ENCODE data around the gene ZNF830.
"Not testable (repeated sequence)": the region's sequence is repeated elsewhere in the genome, so short reads cannot be mapped to it uniquely, and the experiment has no call there.

Gene ZNF830, protein sequence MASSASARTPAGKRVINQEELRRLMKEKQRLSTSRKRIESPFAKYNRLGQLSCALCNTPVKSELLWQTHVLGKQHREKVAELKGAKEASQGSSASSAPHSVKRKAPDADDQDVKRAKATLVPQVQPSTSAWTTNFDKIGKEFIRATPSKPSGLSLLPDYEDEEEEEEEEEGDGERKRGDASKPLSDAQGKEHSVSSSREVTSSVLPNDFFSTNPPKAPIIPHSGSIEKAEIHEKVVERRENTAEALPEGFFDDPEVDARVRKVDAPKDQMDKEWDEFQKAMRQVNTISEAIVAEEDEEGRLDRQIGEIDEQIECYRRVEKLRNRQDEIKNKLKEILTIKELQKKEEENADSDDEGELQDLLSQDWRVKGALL
- 29.2 to 40.3 (median 34.7) reads per million in 9 experiments for total RNA-seq

- Mint-ChIP-seq H3K27me3 (peaks cover 0 to 6% of the 10 kb centered on the region in 2 donors), H3K4me3 (peak within 1 kb of the TSS; percentile 90 to 96), H3K4me1 (ENCODE audit: low read depth in 2 of 2) (peaks cover 20 to 25% of the 10 kb centered on the region in 2 donors), H3K27ac (peak within 1 kb of the TSS; percentile 97 to 98), H3K36me3 (ENCODE audit: insufficient read depth) (peaks cover 40% of the 10 kb centered on the region), H3K9me3 (peaks cover 0 to 10% of the 10 kb centered on the region in 2 donors)
- peak; percentile 84 to 88 (median 87) for DNase-seq
- peak; percentile 94 for ATAC-seq (replicated peaks)
These were observed at the start of gene ZNF830, which contains the start of gene CCT6B for GRCh38 chr17:34961093-34961911. TSS of gene ZNF830 (plus strand) at chr17:34961540. CDS start at chr17:34961567, 27 bp downstream. TSS of gene CCT6B (minus strand) at chr17:34961460. CDS start at chr17:34961393, 67 bp downstream.

- Mint-ChIP-seq H3K9me3 (no peaks in the 10 kb centered on the region), H3K36me3 (ENCODE audit: insufficient read depth) (no peaks in the 10 kb centered on the region), H3K27ac (no peak overlapping the region), H3K4me3 (no peak overlapping the region), H3K27me3 (peaks cover 11 to 30% of the 10 kb centered on the region in 2 donors), H3K4me1 (ENCODE audit: low read depth in 2 of 2) (no peaks in the 10 kb centered on the region)
- ATAC-seq (replicated peaks) (no peak), DNase-seq (no peak)
These were observed 48.3 kb upstream of the ZNF830 start for GRCh38 chr17:34913001-34913400.

DNA sequence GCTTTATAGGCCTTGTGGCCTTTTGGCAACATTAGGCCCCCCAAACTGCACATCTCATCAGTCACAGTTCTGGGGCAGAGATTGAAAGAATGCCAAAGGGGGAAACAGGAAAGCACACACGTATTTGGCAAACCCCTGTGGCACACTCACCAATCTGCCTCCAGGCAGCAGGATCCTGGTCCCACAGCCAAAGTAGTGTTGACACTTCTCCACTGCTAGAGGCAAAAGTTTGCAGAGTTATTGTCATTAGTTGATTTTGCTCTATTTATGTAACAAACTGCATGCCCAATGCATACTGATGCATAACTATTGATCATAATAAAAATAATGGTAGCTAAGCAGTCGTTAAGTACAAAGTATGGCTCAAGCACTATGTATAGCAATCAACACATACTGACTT, 45.2 kb upstream of the ZNF830 start:
- ATAC-seq (replicated peaks) (no peak), DNase-seq (no peak)
- no peaks in the 10 kb centered on the region for H3K9me3 Mint-ChIP-seq
- no peak overlapping the region for H3K27ac Mint-ChIP-seq
- no peak overlapping the region for H3K4me3 Mint-ChIP-seq
- peaks cover 0 to 10% of the 10 kb centered on the region in 2 donors for H3K27me3 Mint-ChIP-seq
- no peaks in the 10 kb centered on the region for H3K36me3 Mint-ChIP-seq (ENCODE audit: insufficient read depth)
- H3K4me1 Mint-ChIP-seq (ENCODE audit: low read depth in 2 of 2): no peaks in the 10 kb centered on the region

DNA sequence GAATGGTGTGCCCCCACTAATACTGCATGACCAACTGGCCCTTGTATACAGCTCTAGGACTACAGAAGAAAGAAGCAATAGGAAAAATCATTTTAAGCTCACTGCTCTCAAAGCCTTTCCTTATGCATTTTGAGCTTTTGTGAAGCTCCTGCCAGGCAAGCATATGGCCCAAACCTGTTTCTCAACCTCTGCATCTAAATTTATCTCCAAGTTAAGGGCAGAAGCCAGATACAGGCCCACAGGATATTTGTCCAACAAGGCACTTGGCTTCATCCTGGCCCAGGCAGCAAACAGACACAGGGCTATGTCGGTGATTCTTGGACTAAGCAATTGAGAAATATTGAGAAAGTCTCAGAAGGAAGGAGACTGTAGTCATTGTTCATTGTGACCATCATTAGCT, 44.0 kb upstream of the ZNF830 start:
- ATAC-seq (replicated peaks) (no peak), DNase-seq (no peak)
- Mint-ChIP-seq H3K27ac (no peak overlapping the region), H3K4me3 (no peak overlapping the region), H3K36me3 (ENCODE audit: insufficient read depth) (no peaks in the 10 kb centered on the region), H3K27me3 (peaks cover 0 to 6% of the 10 kb centered on the region in 2 donors), H3K4me1 (ENCODE audit: low read depth in 2 of 2) (no peaks in the 10 kb centered on the region), H3K9me3 (no peaks in the 10 kb centered on the region)

DNA sequence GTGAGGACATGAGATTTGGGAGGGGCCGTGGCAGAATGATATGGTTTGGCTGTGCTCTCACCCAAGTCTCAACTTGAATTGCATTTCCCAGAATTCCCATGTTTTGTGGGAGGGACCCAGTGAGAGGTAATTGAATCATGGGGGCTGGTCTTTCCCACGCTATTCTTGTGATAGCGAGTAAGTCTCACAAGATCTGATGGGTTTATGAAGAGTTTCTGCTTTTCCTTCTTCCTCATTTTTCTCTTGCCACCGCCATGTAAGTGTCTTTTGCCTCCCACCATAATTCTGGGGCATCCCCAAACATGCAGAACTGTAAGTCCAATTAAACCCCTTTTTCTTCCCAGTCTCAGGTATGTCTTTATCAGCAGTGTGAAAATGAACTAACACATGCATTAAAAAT, 40.7 kb upstream of the ZNF830 start:
- H3K27ac Mint-ChIP-seq: no peak overlapping the region
- DNase-seq (no peak), ATAC-seq (replicated peaks) (no peak)
- no peak overlapping the region for H3K4me3 Mint-ChIP-seq
- peaks cover 3% of the 10 kb centered on the region for H3K36me3 Mint-ChIP-seq (ENCODE audit: insufficient read depth)
- peaks cover 0 to 6% of the 10 kb centered on the region in 2 donors for H3K27me3 Mint-ChIP-seq
- H3K9me3 Mint-ChIP-seq: no peaks in the 10 kb centered on the region
- no peaks in the 10 kb centered on the region for H3K4me1 Mint-ChIP-seq (ENCODE audit: low read depth in 2 of 2)

DNA sequence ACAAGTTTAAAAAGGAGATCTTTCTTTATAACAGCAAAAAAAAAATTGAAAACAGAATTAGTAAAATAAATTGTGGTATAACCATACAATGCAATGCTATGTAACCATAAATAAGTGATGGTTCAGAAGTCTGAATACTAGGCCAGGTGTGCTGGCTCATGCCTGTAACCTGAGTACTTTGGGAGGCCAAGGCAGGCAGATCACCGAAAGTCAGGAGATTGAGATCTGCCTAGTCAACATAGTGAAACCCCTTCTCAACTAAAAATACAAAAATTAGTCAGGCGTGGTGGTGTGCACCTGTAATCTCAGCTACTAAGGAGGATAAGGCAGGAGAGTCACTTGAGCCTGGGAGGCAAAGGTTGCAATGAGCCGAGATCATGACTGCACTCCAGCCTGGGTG, 34.7 kb upstream of the ZNF830 start:
- Mint-ChIP-seq H3K4me1 (ENCODE audit: low read depth in 2 of 2) (no peaks in the 10 kb centered on the region), H3K27me3 (no peaks in the 10 kb centered on the region), H3K4me3 (no peak overlapping the region), H3K36me3 (ENCODE audit: insufficient read depth) (peaks cover 3% of the 10 kb centered on the region), H3K9me3 (no peaks in the 10 kb centered on the region), H3K27ac (no peak overlapping the region)
- ATAC-seq (replicated peaks) (no peak), DNase-seq (no peak)

- DNase-seq (no peak), ATAC-seq (replicated peaks) (no peak)
- no peaks in the 10 kb centered on the region for H3K4me1 Mint-ChIP-seq (ENCODE audit: low read depth in 2 of 2)
- no peak overlapping the region for H3K27ac Mint-ChIP-seq
- no peaks in the 10 kb centered on the region for H3K27me3 Mint-ChIP-seq
- no peaks in the 10 kb centered on the region for H3K9me3 Mint-ChIP-seq
- H3K4me3 Mint-ChIP-seq: no peak overlapping the region
- H3K36me3 Mint-ChIP-seq (ENCODE audit: insufficient read depth): no peaks in the 10 kb centered on the region
These were observed 31.1 kb upstream of the ZNF830 start for GRCh38 chr17:34930283-34930682.

- DNase-seq; H3K4me3 Mint-ChIP-seq; ATAC-seq (replicated peaks); H3K4me1 Mint-ChIP-seq (ENCODE audit: low read depth in 2 of 2); H3K36me3 Mint-ChIP-seq (ENCODE audit: insufficient read depth); H3K27ac Mint-ChIP-seq; H3K27me3 Mint-ChIP-seq; H3K9me3 Mint-ChIP-seq: not testable (repeated sequence)
These were observed 10.6 kb upstream of the ZNF830 start for GRCh38 chr17:34950780-34951179.

- DNase-seq (no peak), ATAC-seq (replicated peaks) (no peak)
- Mint-ChIP-seq H3K4me1 (ENCODE audit: low read depth in 2 of 2) (peaks cover 20 to 21% of the 10 kb centered on the region in 2 donors), H3K9me3 (peaks cover 0 to 10% of the 10 kb centered on the region in 2 donors), H3K4me3 (no peak overlapping the region), H3K36me3 (ENCODE audit: insufficient read depth) (peaks cover 20% of the 10 kb centered on the region), H3K27ac (no peak overlapping the region), H3K27me3 (peaks cover 0 to 6% of the 10 kb centered on the region in 2 donors)
These were observed 2.9 kb upstream of the ZNF830 start for GRCh38 chr17:34958438-34958837.

- no peaks in the 10 kb centered on the region for H3K36me3 Mint-ChIP-seq (ENCODE audit: insufficient read depth)
- DNase-seq (no peak), ATAC-seq (replicated peaks) (no peak)
- no peaks in the 10 kb centered on the region for H3K27me3 Mint-ChIP-seq
- peaks cover 0 to under 1% of the 10 kb centered on the region in 2 donors for H3K4me1 Mint-ChIP-seq (ENCODE audit: low read depth in 2 of 2)
- no peaks in the 10 kb centered on the region for H3K9me3 Mint-ChIP-seq
- no peak overlapping the region for H3K4me3 Mint-ChIP-seq
- H3K27ac Mint-ChIP-seq: peak overlapping the region in 1 of 2 donors; percentile 53
These were observed 12.8 kb downstream of the ZNF830 start for GRCh38 chr17:34974179-34974578.

DNA sequence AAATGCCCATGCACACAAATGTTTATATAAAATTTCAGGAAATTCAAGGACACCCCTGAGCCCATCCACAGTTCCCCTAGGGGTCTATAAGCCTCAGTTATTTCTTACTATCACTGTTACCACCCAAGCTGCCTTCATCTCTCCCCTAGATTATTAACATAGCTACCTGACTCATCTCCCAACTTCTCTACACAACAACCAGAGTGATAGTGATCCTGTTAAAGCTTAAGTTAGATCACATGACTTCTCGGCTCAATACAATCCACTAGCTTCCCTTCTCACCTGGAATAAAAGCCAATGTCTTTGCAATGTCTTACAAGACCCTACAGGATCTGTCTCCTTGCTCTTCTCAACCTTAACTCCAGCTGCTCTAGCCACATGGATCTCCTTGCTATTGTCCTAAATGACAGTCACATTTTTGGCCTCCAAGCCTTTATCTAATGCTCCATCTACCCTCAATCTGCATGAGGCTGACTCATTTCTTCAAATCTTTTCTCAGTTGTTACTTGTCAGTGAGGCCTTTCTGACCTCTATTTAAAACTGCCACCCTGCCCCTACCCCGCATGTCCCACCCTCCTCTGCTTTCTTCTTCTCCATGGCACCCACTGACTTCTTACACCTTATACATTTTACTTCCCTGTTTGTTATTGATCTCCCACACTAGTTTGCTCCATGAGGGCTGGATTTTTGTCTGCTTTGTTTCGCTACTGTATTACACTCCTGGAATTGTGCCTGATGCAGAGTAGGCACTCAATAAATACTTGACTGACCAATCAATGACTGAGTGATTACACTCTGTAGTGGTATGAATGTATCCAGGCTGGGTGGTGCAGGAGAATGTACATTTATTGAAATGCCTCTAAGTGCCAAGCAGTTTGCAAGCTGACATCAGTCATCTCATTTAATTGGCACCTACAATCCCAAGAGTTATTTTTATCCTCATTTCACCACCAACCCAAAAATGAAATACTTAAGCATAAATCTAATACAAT, 13.8 kb downstream of the ZNF830 start:
- DNase-seq: no peak

GRCh38 chr17:34979153-34979552, 17.8 kb downstream of the ZNF830 start:
- peaks cover 27 to 33% of the 10 kb centered on the region in 2 donors for H3K4me1 Mint-ChIP-seq (ENCODE audit: low read depth in 2 of 2)
- H3K36me3 Mint-ChIP-seq (ENCODE audit: insufficient read depth): peaks cover 17% of the 10 kb centered on the region
- peak overlapping the region in 1 of 2 donors; percentile 93 for H3K27ac Mint-ChIP-seq
- ATAC-seq (replicated peaks) (no peak), DNase-seq (no peak)
- H3K9me3 Mint-ChIP-seq: no peaks in the 10 kb centered on the region
- peak overlapping the region in 1 of 2 donors; percentile 90 for H3K4me3 Mint-ChIP-seq
- no peaks in the 10 kb centered on the region for H3K27me3 Mint-ChIP-seq

More for the DNA sequence above, 13.8 kb downstream of the ZNF830 start:
- no peak for ATAC-seq (replicated peaks)
- Mint-ChIP-seq H3K9me3 (no peaks in the 10 kb centered on the region), H3K4me3 (no peak overlapping the region), H3K36me3 (ENCODE audit: insufficient read depth) (peaks cover under 1% of the 10 kb centered on the region), H3K27ac (no peak overlapping the region), H3K27me3 (no peaks in the 10 kb centered on the region), H3K4me1 (ENCODE audit: low read depth in 2 of 2) (peaks cover 6 to 10% of the 10 kb centered on the region in 2 donors)

Measured in effector memory CD8-positive, alpha-beta T cell (primary cell).